ENCODE measurements around the gene MRPL28.
"Not testable (repeated sequence)": the region's sequence is repeated elsewhere in the genome, so short reads cannot be mapped to it uniquely, and the experiment has no call there.

The MRPL28 gene

DNA sequence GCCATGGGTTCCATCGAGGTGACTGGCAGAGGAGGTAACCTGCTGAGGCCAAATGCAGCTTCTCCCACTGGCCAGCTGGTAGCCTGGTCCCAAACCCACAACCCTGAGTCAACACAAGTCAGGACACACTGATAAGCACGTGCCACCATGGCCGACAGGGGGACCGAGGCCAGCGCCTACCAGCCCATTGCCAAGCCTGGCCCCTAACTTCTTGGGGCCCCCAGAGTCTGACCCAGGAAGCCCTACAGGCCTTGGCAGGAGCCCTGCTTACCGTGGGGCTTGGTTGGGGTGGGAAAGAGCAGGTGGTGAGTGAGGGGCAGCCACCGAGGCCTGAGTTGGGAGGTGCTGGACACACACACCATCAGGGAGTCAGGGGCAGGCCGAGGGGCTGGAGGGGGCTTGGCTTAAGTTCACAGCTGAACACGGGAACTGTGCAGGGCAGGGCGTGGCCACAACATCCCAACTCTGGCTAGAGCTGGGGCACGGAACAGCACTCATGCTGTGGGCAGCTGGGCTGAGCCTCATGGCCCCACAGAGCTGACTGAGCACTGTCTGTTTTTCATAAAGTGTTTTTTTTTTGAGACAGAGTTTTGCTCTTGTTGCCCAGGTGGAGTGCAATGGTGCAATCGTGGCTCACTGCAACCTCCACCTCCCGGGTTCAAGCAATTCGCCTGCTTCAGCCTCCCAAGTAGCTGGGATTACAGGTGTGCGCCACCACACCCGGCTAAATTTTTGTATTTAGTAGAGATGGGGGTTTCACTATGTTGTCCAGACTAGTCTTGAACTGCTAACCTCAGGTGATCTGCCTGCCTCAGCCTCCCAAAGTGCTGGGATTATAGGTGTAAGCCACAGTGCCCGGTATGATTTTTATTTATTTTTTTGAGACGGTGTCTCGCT, 5.5 kb downstream of the MRPL28 start:
- peaks cover 4 to 7% of the 10 kb centered on the region in 2 donors for H3K27me3 ChIP-seq (ENCODE audit: control insufficient read depth in 1 of 2, insufficient read depth in 2 of 2, low read length in 2 of 2)
- no peaks in the 10 kb centered on the region for H3K9me3 ChIP-seq (ENCODE audit: control insufficient read depth in 1 of 2, low read length in 2 of 2)
- H3K27ac ChIP-seq (ENCODE audit: low read depth, low read length), result no peak overlapping the region
- no peak overlapping the region for H3K4me3 ChIP-seq (ENCODE audit: low read depth in 1 of 2, low read length in 2 of 2)
- peaks cover 5 to 7% of the 10 kb centered on the region in 2 donors for H3K4me1 ChIP-seq (ENCODE audit: control insufficient read depth in 1 of 2, insufficient read depth in 2 of 2, low read length in 2 of 2)
- no peak overlapping the region for H3K9ac ChIP-seq (ENCODE audit: low read depth in 1 of 2, low read length in 2 of 2)
- peaks cover 9 to 25% of the 10 kb centered on the region in 2 donors for H3K36me3 ChIP-seq (ENCODE audit: control insufficient read depth in 1 of 2, insufficient read depth in 2 of 2, low read length in 2 of 2)

DNA sequence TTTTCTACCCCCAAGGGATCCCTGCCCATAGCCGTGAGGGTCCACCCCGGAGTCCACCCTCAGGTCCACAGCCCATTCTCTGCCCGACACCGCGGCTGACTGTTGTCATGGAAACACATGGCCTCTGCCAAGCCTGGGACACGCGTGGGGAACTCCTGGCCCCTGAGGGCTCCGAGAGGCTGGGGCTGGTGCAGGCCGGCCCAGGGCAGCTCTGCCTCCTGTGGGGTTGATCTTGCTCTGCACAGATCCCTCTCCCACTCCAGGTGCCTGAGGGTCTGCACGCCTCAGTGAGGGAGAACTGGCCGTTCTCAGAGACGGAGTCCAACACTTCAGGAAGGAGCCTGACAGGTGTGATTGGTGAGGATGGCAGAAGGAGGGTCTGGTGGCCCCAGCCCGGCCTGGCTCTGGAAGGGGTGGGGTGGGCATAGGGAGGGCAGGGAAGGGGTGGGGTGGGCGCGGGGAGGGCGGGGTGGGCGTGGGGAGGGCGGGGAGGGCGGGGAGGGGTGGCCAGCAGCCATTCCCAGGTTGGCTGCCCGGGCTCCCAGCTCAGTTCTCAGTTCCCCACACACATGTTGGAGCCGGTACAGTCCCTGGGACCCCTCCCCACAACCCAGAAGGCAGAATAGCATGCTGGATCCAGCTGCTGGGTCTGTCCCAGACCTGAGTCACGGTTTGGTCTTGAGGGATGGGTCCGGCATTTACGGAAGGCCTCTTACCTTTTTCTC, 6.4 kb downstream of the MRPL28 start:
- H3K27me3 ChIP-seq (ENCODE audit: control insufficient read depth in 1 of 2, insufficient read depth in 2 of 2, low read length in 2 of 2), result peaks cover 4 to 7% of the 10 kb centered on the region in 2 donors
- no peak overlapping the region for H3K27ac ChIP-seq (ENCODE audit: low read depth, low read length)
- no peak overlapping the region for H3K4me3 ChIP-seq (ENCODE audit: low read depth in 1 of 2, low read length in 2 of 2)
- no peaks in the 10 kb centered on the region for H3K4me1 ChIP-seq (ENCODE audit: control insufficient read depth in 1 of 2, insufficient read depth in 2 of 2, low read length in 2 of 2)
- peaks cover 9 to 24% of the 10 kb centered on the region in 2 donors for H3K36me3 ChIP-seq (ENCODE audit: control insufficient read depth in 1 of 2, insufficient read depth in 2 of 2, low read length in 2 of 2)
- no peak overlapping the region for H3K9ac ChIP-seq (ENCODE audit: low read depth in 1 of 2, low read length in 2 of 2)
- H3K9me3 ChIP-seq (ENCODE audit: control insufficient read depth in 1 of 2, low read length in 2 of 2), result no peaks in the 10 kb centered on the region

GRCh38 chr16:363110-363765, 7.1 kb downstream of the MRPL28 start:
- H3K9me3 ChIP-seq (ENCODE audit: control insufficient read depth in 1 of 2, low read length in 2 of 2), result no peaks in the 10 kb centered on the region
- no peaks in the 10 kb centered on the region for H3K4me1 ChIP-seq (ENCODE audit: control insufficient read depth in 1 of 2, insufficient read depth in 2 of 2, low read length in 2 of 2)
- H3K36me3 ChIP-seq (ENCODE audit: control insufficient read depth in 1 of 2, insufficient read depth in 2 of 2, low read length in 2 of 2), result peaks cover 9 to 17% of the 10 kb centered on the region in 2 donors
- H3K9ac ChIP-seq (ENCODE audit: low read depth in 1 of 2, low read length in 2 of 2), result no peak overlapping the region
- no peak overlapping the region for H3K4me3 ChIP-seq (ENCODE audit: low read depth in 1 of 2, low read length in 2 of 2)
- no peak overlapping the region for H3K27ac ChIP-seq (ENCODE audit: low read depth, low read length)
- peaks cover 4 to 7% of the 10 kb centered on the region in 2 donors for H3K27me3 ChIP-seq (ENCODE audit: control insufficient read depth in 1 of 2, insufficient read depth in 2 of 2, low read length in 2 of 2)

DNA sequence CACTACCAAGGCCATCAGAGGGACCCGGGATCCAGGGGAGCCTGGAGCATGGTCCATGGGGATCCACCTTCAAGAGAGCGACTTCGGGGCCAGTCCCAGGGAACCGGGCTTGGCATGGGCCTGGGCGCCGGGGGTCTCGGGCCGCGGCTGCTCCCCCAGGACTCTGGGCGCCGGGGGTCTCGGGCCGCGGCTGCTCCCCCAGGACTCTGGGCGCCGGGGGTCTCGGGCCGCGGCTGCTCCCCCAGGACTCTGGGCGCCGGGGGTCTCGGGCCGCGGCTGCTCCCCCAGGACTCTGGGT, 7.7 kb downstream of the MRPL28 start:
- not testable (repeated sequence) for H3K4me1 ChIP-seq (ENCODE audit: control insufficient read depth in 1 of 2, insufficient read depth in 2 of 2, low read length in 2 of 2); H3K9ac ChIP-seq (ENCODE audit: low read depth in 1 of 2, low read length in 2 of 2); H3K4me3 ChIP-seq (ENCODE audit: low read depth in 1 of 2, low read length in 2 of 2); H3K27ac ChIP-seq (ENCODE audit: low read depth, low read length); H3K27me3 ChIP-seq (ENCODE audit: control insufficient read depth in 1 of 2, insufficient read depth in 2 of 2, low read length in 2 of 2); H3K9me3 ChIP-seq (ENCODE audit: control insufficient read depth in 1 of 2, low read length in 2 of 2)
- peaks cover 4 to 11% of the 10 kb centered on the region in 2 donors for H3K36me3 ChIP-seq (ENCODE audit: control insufficient read depth in 1 of 2, insufficient read depth in 2 of 2, low read length in 2 of 2)

DNA sequence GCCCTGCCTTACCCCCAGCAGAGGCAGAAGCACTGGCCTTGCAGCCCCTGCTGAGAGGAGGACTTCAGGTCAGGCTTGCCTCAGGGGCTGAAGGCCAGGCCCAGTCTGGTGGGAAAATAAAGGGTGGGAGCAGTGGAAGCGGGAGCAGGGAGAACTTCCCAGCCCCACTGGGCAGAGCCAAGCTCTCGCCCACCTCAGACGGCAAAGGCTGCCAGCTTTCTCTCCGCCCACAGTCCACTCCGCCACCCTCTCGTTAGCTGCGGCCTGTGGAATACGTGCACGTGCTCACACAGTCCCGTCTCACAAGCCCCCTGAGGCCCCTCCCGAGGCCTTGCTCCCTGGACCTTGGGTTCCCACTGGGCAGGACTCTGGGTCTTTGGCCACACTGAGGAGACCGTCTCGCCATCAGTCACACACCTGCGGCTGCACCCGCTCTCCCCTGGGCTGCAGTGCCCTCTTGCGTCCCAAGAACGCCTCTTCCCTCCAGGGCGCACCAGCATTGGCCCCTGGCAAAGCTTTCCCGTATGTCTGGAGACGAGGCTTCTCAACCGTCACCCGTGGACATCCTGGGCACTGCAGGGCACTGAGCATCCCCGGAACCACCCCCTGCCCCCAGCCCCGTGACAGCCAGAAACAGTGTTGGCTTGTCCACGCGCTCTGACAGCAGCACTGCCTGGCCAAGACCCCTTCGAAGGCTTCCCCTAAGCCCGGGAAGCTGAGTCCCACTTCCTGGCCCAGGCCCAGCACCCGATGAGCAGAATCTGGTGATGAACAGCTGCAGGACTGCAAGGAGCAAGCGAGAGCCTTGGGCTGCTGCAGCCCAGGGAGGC, 8.3 kb downstream of the MRPL28 start:
- Histone ChIP-seq H3K27ac (ENCODE audit: low read depth, low read length) (no peak overlapping the region), H3K36me3 (ENCODE audit: control insufficient read depth in 1 of 2, insufficient read depth in 2 of 2, low read length in 2 of 2) (peaks cover 4 to 6% of the 10 kb centered on the region in 2 donors), H3K9ac (ENCODE audit: low read depth in 1 of 2, low read length in 2 of 2) (no peak overlapping the region), H3K27me3 (ENCODE audit: control insufficient read depth in 1 of 2, insufficient read depth in 2 of 2, low read length in 2 of 2) (peaks cover 4 to 7% of the 10 kb centered on the region in 2 donors), H3K9me3 (ENCODE audit: control insufficient read depth in 1 of 2, low read length in 2 of 2) (no peaks in the 10 kb centered on the region), H3K4me1 (ENCODE audit: control insufficient read depth in 1 of 2, insufficient read depth in 2 of 2, low read length in 2 of 2) (no peaks in the 10 kb centered on the region), H3K4me3 (ENCODE audit: low read depth in 1 of 2, low read length in 2 of 2) (peak overlapping the region in 1 of 2 donors; percentile 10)

DNA sequence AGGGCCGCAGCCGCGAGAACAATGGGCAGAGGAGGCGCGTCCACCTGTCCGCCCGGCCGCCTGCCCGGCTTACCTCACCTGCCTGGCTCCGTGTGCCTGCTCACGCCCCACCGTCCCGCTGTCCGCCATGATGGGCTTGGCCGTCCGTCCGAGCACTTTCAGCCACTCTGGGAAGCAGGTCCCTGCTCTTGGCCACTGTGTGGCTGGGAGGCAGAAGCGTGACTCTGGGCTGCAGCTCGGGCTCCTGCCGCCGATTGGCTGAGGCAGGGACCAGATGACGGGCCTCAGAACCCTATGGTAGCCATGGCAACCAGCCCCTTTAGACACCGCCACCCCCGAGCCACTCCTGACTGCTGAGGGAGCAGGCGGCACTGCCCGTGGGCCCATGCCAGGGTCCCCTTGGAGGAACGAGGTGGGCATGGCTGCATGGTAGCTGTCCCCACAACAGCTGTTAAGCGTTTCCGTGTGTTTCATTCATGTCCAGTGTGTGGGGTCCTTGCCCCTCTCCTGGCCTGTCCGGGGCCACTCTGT, 8.9 kb downstream of the MRPL28 start:
- Histone ChIP-seq H3K9me3 (ENCODE audit: control insufficient read depth in 1 of 2, low read length in 2 of 2) (no peaks in the 10 kb centered on the region), H3K4me1 (ENCODE audit: control insufficient read depth in 1 of 2, insufficient read depth in 2 of 2, low read length in 2 of 2) (no peaks in the 10 kb centered on the region), H3K4me3 (ENCODE audit: low read depth in 1 of 2, low read length in 2 of 2) (no peak overlapping the region), H3K27ac (ENCODE audit: low read depth, low read length) (no peak overlapping the region), H3K36me3 (ENCODE audit: control insufficient read depth in 1 of 2, insufficient read depth in 2 of 2, low read length in 2 of 2) (peaks cover 0 to under 1% of the 10 kb centered on the region in 2 donors), H3K27me3 (ENCODE audit: control insufficient read depth in 1 of 2, insufficient read depth in 2 of 2, low read length in 2 of 2) (peaks cover 4 to 7% of the 10 kb centered on the region in 2 donors), H3K9ac (ENCODE audit: low read depth in 1 of 2, low read length in 2 of 2) (no peak overlapping the region)

GRCh38 chr16:360698-361336, 9.5 kb downstream of the MRPL28 start:
- Histone ChIP-seq H3K36me3 (ENCODE audit: control insufficient read depth in 1 of 2, insufficient read depth in 2 of 2, low read length in 2 of 2) (no peaks in the 10 kb centered on the region), H3K27ac (ENCODE audit: low read depth, low read length) (no peak overlapping the region), H3K4me1 (ENCODE audit: control insufficient read depth in 1 of 2, insufficient read depth in 2 of 2, low read length in 2 of 2) (no peaks in the 10 kb centered on the region), H3K27me3 (ENCODE audit: control insufficient read depth in 1 of 2, insufficient read depth in 2 of 2, low read length in 2 of 2) (peaks cover 4 to 7% of the 10 kb centered on the region in 2 donors), H3K9ac (ENCODE audit: low read depth in 1 of 2, low read length in 2 of 2) (no peak overlapping the region), H3K9me3 (ENCODE audit: control insufficient read depth in 1 of 2, low read length in 2 of 2) (no peaks in the 10 kb centered on the region), H3K4me3 (ENCODE audit: low read depth in 1 of 2, low read length in 2 of 2) (no peak overlapping the region)

- Histone ChIP-seq H3K9me3 (ENCODE audit: control insufficient read depth in 1 of 2, low read length in 2 of 2) (no peaks in the 10 kb centered on the region), H3K4me3 (ENCODE audit: low read depth in 1 of 2, low read length in 2 of 2) (no peak overlapping the region), H3K27ac (ENCODE audit: low read depth, low read length) (no peak overlapping the region), H3K9ac (ENCODE audit: low read depth in 1 of 2, low read length in 2 of 2) (no peak overlapping the region), H3K36me3 (ENCODE audit: control insufficient read depth in 1 of 2, insufficient read depth in 2 of 2, low read length in 2 of 2) (no peaks in the 10 kb centered on the region), H3K27me3 (ENCODE audit: control insufficient read depth in 1 of 2, insufficient read depth in 2 of 2, low read length in 2 of 2) (peaks cover 4 to 7% of the 10 kb centered on the region in 2 donors), H3K4me1 (ENCODE audit: control insufficient read depth in 1 of 2, insufficient read depth in 2 of 2, low read length in 2 of 2) (no peaks in the 10 kb centered on the region)
Measured at GRCh38 chr16:359871-360697, 10.3 kb downstream of the MRPL28 start.

All from duodenal mucosa (tissue), 2 donors.